WTC11 (cell line): ENCODE measurements around the gene TMEM200B. TPM values are rescaled to one million over a fixed set of nuclear protein-coding genes. Genes with fewer than 3 reads are reported as not detected.
"Not testable (repeated sequence)": the region's sequence is repeated elsewhere in the genome, so short reads cannot be mapped to it uniquely, and the experiment has no call there.

Experiments used
- ATAC-seq: fragments of 200-7000 bp; cut with Tn5 transposase; 2 replicates; pipeline ENCODE4 v1.10.0; 2021; ENCODE audit warnings: mild to moderate bottlenecking, moderate library complexity
- CTCF ChIA-PET: fragments of 300-600 bp; sonication (Branson Sonifier 250); formaldehyde crosslinking; loops from one replicate; lab custom pipeline; 2021; ENCODE audit warnings: antibody characterized with exemption; lab: Charles Lee
- POLR2A ChIA-PET: fragments of 350-600 bp; sonication (Branson Sonifier 250); formaldehyde crosslinking; loops from one replicate; lab custom pipeline; 2021; ENCODE audit warnings: antibody characterized with exemption; lab: Charles Lee
- DNase-seq: peaks from one replicate; pipeline ENCODE4 v3.0.0; 2021; ENCODE audit warnings: low spot score
- H3K27ac Mint-ChIP-seq: 2 replicates; pipeline ENCODE4 v1.8.0; 2021; ENCODE audit warnings: mixed read lengths
- H3K27me3 Mint-ChIP-seq: 2 replicates; pipeline ENCODE4 v1.8.0; 2021; ENCODE audit warnings: low read depth, mild to moderate bottlenecking, moderate library complexity, mixed read lengths
- H3K36me3 Mint-ChIP-seq: 2 replicates; pipeline ENCODE4 v1.8.0; 2021; ENCODE audit warnings: mixed read lengths
- H3K4me1 Mint-ChIP-seq: 2 replicates; pipeline ENCODE4 v1.8.0; 2022; ENCODE audit warnings: mixed read lengths
- H3K4me3 Mint-ChIP-seq: 2 replicates; pipeline ENCODE4 v1.8.0; 2021; ENCODE audit warnings: mild to moderate bottlenecking, moderate library complexity, mixed read lengths
- H3K9me3 Mint-ChIP-seq: 2 replicates; pipeline ENCODE4 v1.8.0; 2021; ENCODE audit warnings: mixed read lengths
- AFF4 ChIP-seq: sonication (generic); formaldehyde crosslinking; IDR thresholded peaks from 2 replicates; pipeline ENCODE4 v1.8.1; 2023; ENCODE audit warnings: mild to moderate bottlenecking, missing genetic modification reagents, borderline replicate concordance
- ARID4B ChIP-seq: sonication (generic); formaldehyde crosslinking; IDR thresholded peaks from 2 replicates; pipeline ENCODE4 v1.8.0; 2023; ENCODE audit warnings: missing genetic modification reagents, mild to moderate bottlenecking, borderline replicate concordance
- ATF1 ChIP-seq: sonication (generic); formaldehyde crosslinking; IDR thresholded peaks from 2 replicates; pipeline ENCODE4 v1.8.1; 2023; ENCODE audit warnings: mild to moderate bottlenecking, moderate library complexity, missing genetic modification reagents
- ETV6 ChIP-seq: sonication (generic); formaldehyde crosslinking; IDR thresholded peaks from 2 replicates; pipeline ENCODE4 v1.8.1; 2022; ENCODE audit warnings: mild to moderate bottlenecking, missing genetic modification reagents
- GRHL2 ChIP-seq: fragments of 250-450 bp; sonication (Bioruptor Pico); IDR thresholded peaks from 2 replicates; pipeline ENCODE4 v1.8.0; 2022; ENCODE audit warnings: mild to moderate bottlenecking, moderate library complexity; ENCODE audit not compliant: insufficient replicate concordance, severe bottlenecking
- MLX ChIP-seq: sonication (generic); formaldehyde crosslinking; IDR thresholded peaks from 2 replicates; pipeline ENCODE4 v1.8.1; 2023; ENCODE audit warnings: mild to moderate bottlenecking, missing genetic modification reagents, moderate library complexity
- NFYB ChIP-seq: sonication (generic); formaldehyde crosslinking; conservative IDR thresholded peaks from 2 replicates; pipeline ENCODE4 v1.8.0; 2022; ENCODE audit warnings: low read depth, missing genetic modification reagents
- NR1H2 ChIP-seq: sonication (generic); formaldehyde crosslinking; IDR thresholded peaks from 2 replicates; pipeline ENCODE4 v1.9.0; 2021; ENCODE audit warnings: mild to moderate bottlenecking, moderate library complexity, missing genetic modification reagents
- NR2C2 ChIP-seq: sonication (generic); formaldehyde crosslinking; IDR thresholded peaks from 2 replicates; pipeline ENCODE4 v1.8.0; 2022; ENCODE audit warnings: mild to moderate bottlenecking, missing genetic modification reagents
- RELA ChIP-seq: sonication (generic); formaldehyde crosslinking; IDR thresholded peaks from 2 replicates; pipeline ENCODE4 v1.8.1; 2022; ENCODE audit warnings: missing genetic modification reagents, mild to moderate bottlenecking, borderline replicate concordance
- SMAD3 ChIP-seq: sonication (generic); formaldehyde crosslinking; IDR thresholded peaks from 2 replicates; pipeline ENCODE4 v1.8.0; 2022; ENCODE audit warnings: missing genetic modification reagents, mild to moderate bottlenecking, borderline replicate concordance
- SMAD4 ChIP-seq: sonication (generic); formaldehyde crosslinking; IDR thresholded peaks from 2 replicates; pipeline ENCODE4 v1.8.0; 2022; ENCODE audit warnings: mild to moderate bottlenecking, missing genetic modification reagents
- STAT6 ChIP-seq: sonication (generic); formaldehyde crosslinking; conservative IDR thresholded peaks from 2 replicates; pipeline ENCODE4 v1.8.1; 2023; ENCODE audit warnings: mild to moderate bottlenecking, low read depth, missing genetic modification reagents, moderate library complexity
- TEAD4 ChIP-seq: sonication (generic); formaldehyde crosslinking; IDR thresholded peaks from 2 replicates; pipeline ENCODE4 v1.8.0; 2022; ENCODE audit warnings: mild to moderate bottlenecking, missing genetic modification reagents
- TP53 ChIP-seq: sonication (generic); formaldehyde crosslinking; IDR thresholded peaks from 2 replicates; pipeline ENCODE4 v1.8.1; 2023; ENCODE audit warnings: mild to moderate bottlenecking, missing genetic modification reagents
- ZMAT4 ChIP-seq: fragments of 250-450 bp; sonication (Bioruptor Pico); IDR thresholded peaks from 2 replicates; pipeline ENCODE4 v1.9.0; 2021; ENCODE audit warnings: mild to moderate bottlenecking
- ZNF121 ChIP-seq: sonication (generic); formaldehyde crosslinking; IDR thresholded peaks from 2 replicates; pipeline ENCODE4 v1.8.0; 2023; ENCODE audit warnings: missing genetic modification reagents
- ZNF317 ChIP-seq: sonication (generic); formaldehyde crosslinking; IDR thresholded peaks from 2 replicates; pipeline ENCODE4 v1.8.1; 2023; ENCODE audit warnings: low read depth, mild to moderate bottlenecking, moderate library complexity, missing genetic modification reagents, borderline replicate concordance
- total RNA-seq: library from RNA; stranded (reverse); gene quantifications from 3 replicates; pipeline ENCODE4 v1.2.3, GENCODE V29; 2021

Gene TMEM200B
- total RNA-seq, 1 experiment from 2014 or later, result 22.6 TPM

- TF ChIP-seq STAT6 (CRISPR knock-in tag) (no peak), SMAD4 (CRISPR knock-in tag) (no peak), MLX (CRISPR knock-in tag) (no peak), ZMAT4 (CRISPR knock-in tag) (no peak), RELA (no peak), GRHL2 (CRISPR knock-in tag) (no peak), SMAD3 (no peak), NFYB (no peak)
These were observed 10.4 kb upstream of the TMEM200B start (continued) for GRCh38 chr1:29133861-29134694.

GRCh38 chr1:29131056-29131455 is 7.4 kb upstream of the TMEM200B start:
- POLR2A ChIA-PET, H3K27me3 Mint-ChIP-seq, DNase-seq, H3K27ac Mint-ChIP-seq, H3K4me1 Mint-ChIP-seq, ATAC-seq, H3K9me3 Mint-ChIP-seq, H3K36me3 Mint-ChIP-seq, H3K4me3 Mint-ChIP-seq: not testable (repeated sequence)
- CTCF ChIA-PET, result interaction anchor here (1.0 to 1.1 kb wide), 2 partner anchors 9 to 13 kb away, joined by 3 to 5 read pairs; no protein-coding TSS in a partner anchor

GRCh38 chr1:29129916-29130315 is 6.2 kb upstream of the TMEM200B start:
- ChIA-PET CTCF (no interaction called here), POLR2A (no interaction called here)
- ATAC-seq (no peak), DNase-seq (no peak)
- Mint-ChIP-seq H3K36me3 (no peaks in the 10 kb centered on the region), H3K27me3 (peaks cover 4% of the 10 kb centered on the region; the same call in 1 of the 2 replicates), H3K4me3 (no peak overlapping the region), H3K27ac (no peak overlapping the region), H3K9me3 (no peaks in the 10 kb centered on the region), H3K4me1 (peaks cover 14% of the 10 kb centered on the region)
- TF ChIP-seq TP53 (CRISPR knock-in tag) (no peak), ETV6 (no peak), NR2C2 (CRISPR knock-in tag) (no peak), SMAD4 (CRISPR knock-in tag) (no peak)

- Mint-ChIP-seq H3K4me1 (peaks cover 14% of the 10 kb centered on the region), H3K27me3 (peaks cover 4% of the 10 kb centered on the region; the same call in 1 of the 2 replicates), H3K36me3 (no peaks in the 10 kb centered on the region), H3K4me3 (no peak overlapping the region), H3K27ac (no peak overlapping the region), H3K9me3 (no peaks in the 10 kb centered on the region)
- ChIA-PET CTCF (interaction anchor here (0.7 to 1.1 kb wide), 2 partner anchors 69 to 247 kb away, joined by 3 to 6 read pairs; no protein-coding TSS in a partner anchor), POLR2A (no interaction called here)
- DNase-seq, result no peak
- ATAC-seq, result no peak
- TF ChIP-seq ATF1 (CRISPR knock-in tag) (no peak), AFF4 (CRISPR knock-in tag) (no peak), ARID4B (CRISPR knock-in tag) (no peak), TEAD4 (CRISPR knock-in tag) (no peak), NR1H2 (CRISPR knock-in tag) (no peak), ZNF121 (no peak), ZNF317 (CRISPR knock-in tag) (no peak)
These were observed 5.0 kb upstream of the TMEM200B start for GRCh38 chr1:29128739-29129138.
